Adipocyte (in vitro differentiated cells): ENCODE measurements around the gene NKX6-2.
"Not testable (repeated sequence)": the region's sequence is repeated elsewhere in the genome, so short reads cannot be mapped to it uniquely, and the experiment has no call there.

ENCODE experiments used
- DNase-seq: peaks from one replicate; pipeline ENCODE4 v3.0.0-alpha.2; 2015; ENCODE audit warnings: low read depth
- H3K27me3 ChIP-seq: replicated peaks from 2 replicates; pipeline ENCODE4 v1.7.0; 2013; ENCODE audit warnings: mild to moderate bottlenecking, low read length, moderate library complexity; ENCODE audit not compliant: control insufficient read depth, insufficient read depth
- H3K36me3 ChIP-seq: 2 replicates; pipeline ENCODE4 v1.7.0; 2013; ENCODE audit warnings: low read length, mild to moderate bottlenecking, moderate library complexity; ENCODE audit not compliant: control insufficient read depth, insufficient read depth, severe bottlenecking
- H3K4me1 ChIP-seq: 2 replicates; pipeline ENCODE4 v1.7.0; 2013; ENCODE audit warnings: mild to moderate bottlenecking, low read length, moderate library complexity; ENCODE audit not compliant: control insufficient read depth, insufficient read depth
- H3K4me3 ChIP-seq: 2 replicates; pipeline ENCODE4 v1.7.0; 2013; ENCODE audit warnings: mild to moderate bottlenecking, low read length, moderate library complexity
- H3K9ac ChIP-seq: 2 replicates; pipeline ENCODE4 v1.7.0; 2013; ENCODE audit warnings: mild to moderate bottlenecking, low read length, moderate library complexity
- H3K9me3 ChIP-seq: 2 replicates; pipeline ENCODE4 v1.7.0; 2013; ENCODE audit warnings: mild to moderate bottlenecking, low read length, moderate library complexity; ENCODE audit not compliant: control insufficient read depth

The NKX6-2 gene

GRCh38 chr10:132748135-132748534, 37.8 kb downstream of the NKX6-2 start:
- Histone ChIP-seq H3K4me3 (no peak overlapping the region), H3K9me3 (no peaks in the 10 kb centered on the region), H3K4me1 (peaks cover 6% of the 10 kb centered on the region), H3K9ac (no peak overlapping the region), H3K36me3 (peaks cover 11% of the 10 kb centered on the region), H3K27me3 (no peaks in the 10 kb centered on the region)
- no peak for DNase-seq

GRCh38 chr10:132746801-132747625, 38.9 kb downstream of the NKX6-2 start:
- Histone ChIP-seq H3K4me3 (no peak overlapping the region), H3K27me3 (no peaks in the 10 kb centered on the region), H3K36me3 (peaks cover 8% of the 10 kb centered on the region), H3K9ac (no peak overlapping the region), H3K4me1 (peaks cover 6% of the 10 kb centered on the region), H3K9me3 (no peaks in the 10 kb centered on the region)
- DNase-seq = no peak

- Histone ChIP-seq H3K4me3 (no peak overlapping the region), H3K9me3 (no peaks in the 10 kb centered on the region), H3K4me1 (peaks cover 6% of the 10 kb centered on the region), H3K36me3 (peaks cover 13% of the 10 kb centered on the region), H3K27me3 (no peaks in the 10 kb centered on the region), H3K9ac (no peak overlapping the region)
- DNase-seq = no peak
Measured at GRCh38 chr10:132746386-132746785, 39.6 kb downstream of the NKX6-2 start.

GRCh38 chr10:132745971-132746370, 40.0 kb downstream of the NKX6-2 start:
- peaks cover 13% of the 10 kb centered on the region for H3K36me3 ChIP-seq
- H3K9ac ChIP-seq = no peak overlapping the region
- no peak for DNase-seq
- no peak overlapping the region for H3K4me3 ChIP-seq
- peaks cover 6% of the 10 kb centered on the region for H3K4me1 ChIP-seq
- no peaks in the 10 kb centered on the region for H3K9me3 ChIP-seq
- no peaks in the 10 kb centered on the region for H3K27me3 ChIP-seq

- Histone ChIP-seq H3K4me3 (no peak overlapping the region), H3K27me3 (no peaks in the 10 kb centered on the region), H3K9me3 (no peaks in the 10 kb centered on the region), H3K36me3 (peaks cover 13% of the 10 kb centered on the region), H3K9ac (no peak overlapping the region), H3K4me1 (peaks cover 6% of the 10 kb centered on the region)
- DNase-seq = no peak
Measured at GRCh38 chr10:132745511-132745910, 40.4 kb downstream of the NKX6-2 start.

- DNase-seq = no peak
- Histone ChIP-seq H3K9ac (no peak overlapping the region), H3K9me3 (no peaks in the 10 kb centered on the region), H3K4me3 (no peak overlapping the region), H3K27me3 (no peaks in the 10 kb centered on the region), H3K36me3 (peaks cover 12% of the 10 kb centered on the region), H3K4me1 (peaks cover 6% of the 10 kb centered on the region)
Measured at GRCh38 chr10:132744839-132745238, 41.1 kb downstream of the NKX6-2 start.

GRCh38 chr10:132743925-132744490, 41.9 kb downstream of the NKX6-2 start:
- Histone ChIP-seq H3K9ac (no peak overlapping the region), H3K9me3 (no peaks in the 10 kb centered on the region), H3K4me1 (peaks cover 6% of the 10 kb centered on the region), H3K4me3 (no peak overlapping the region), H3K27me3 (no peaks in the 10 kb centered on the region), H3K36me3 (peaks cover 5% of the 10 kb centered on the region)
- DNase-seq = no peak

- not testable (repeated sequence) for H3K4me1 ChIP-seq, H3K9me3 ChIP-seq, H3K27me3 ChIP-seq, H3K36me3 ChIP-seq, H3K4me3 ChIP-seq, H3K9ac ChIP-seq
- peak; percentile 37 for DNase-seq
Measured at GRCh38 chr10:132743196-132743924, 42.6 kb downstream of the NKX6-2 start.

GRCh38 chr10:132742837-132743194, 43.1 kb downstream of the NKX6-2 start:
- Histone ChIP-seq H3K9me3 (no peaks in the 10 kb centered on the region), H3K4me3 (no peak overlapping the region), H3K27me3 (no peaks in the 10 kb centered on the region), H3K36me3 (peaks cover 5% of the 10 kb centered on the region), H3K9ac (no peak overlapping the region), H3K4me1 (peaks cover 6% of the 10 kb centered on the region)
- no peak for DNase-seq

- DNase-seq = no peak
- Histone ChIP-seq H3K9ac (no peak overlapping the region), H3K9me3 (no peaks in the 10 kb centered on the region), H3K36me3 (peaks cover 5% of the 10 kb centered on the region), H3K4me1 (peaks cover 6% of the 10 kb centered on the region), H3K4me3 (no peak overlapping the region), H3K27me3 (no peaks in the 10 kb centered on the region)
Measured at GRCh38 chr10:132742167-132742836, 43.6 kb downstream of the NKX6-2 start.

- H3K27me3 ChIP-seq = no peaks in the 10 kb centered on the region
- no peak for DNase-seq
- H3K9me3 ChIP-seq = no peaks in the 10 kb centered on the region
- H3K4me3 ChIP-seq = no peak overlapping the region
- no peak overlapping the region for H3K9ac ChIP-seq
- peaks cover 6% of the 10 kb centered on the region for H3K4me1 ChIP-seq
- peaks cover 5% of the 10 kb centered on the region for H3K36me3 ChIP-seq
Measured at GRCh38 chr10:132740588-132740987, 45.4 kb downstream of the NKX6-2 start.
